Upper lobe of right lung (tissue), 1 donor: ENCODE results near the gene WNT2. TPM values are rescaled to one million over a fixed set of nuclear protein-coding genes. Genes with fewer than 3 reads are reported as not detected.

ENCODE experiments used
- ATAC-seq: fragments of 200-7000 bp; cut with Tn5 transposase; one replicate; pipeline ENCODE4 v1.9.1; 2020; ENCODE audit warnings: mild to moderate bottlenecking, moderate library complexity
- DNase-seq: peaks from one replicate; pipeline ENCODE4 v3.0.0-alpha.2; 2020
- H3K27ac ChIP-seq: fragments of 200-600 bp; one replicate; pipeline ENCODE4 v1.8.0; 2022
- H3K27me3 ChIP-seq: fragments of 200-600 bp; one replicate; pipeline ENCODE4 v1.8.0; 2022; ENCODE audit warnings: mild to moderate bottlenecking
- H3K36me3 ChIP-seq: fragments of 200-600 bp; one replicate; pipeline ENCODE4 v1.8.0; 2022
- H3K4me1 ChIP-seq: fragments of 200-600 bp; one replicate; pipeline ENCODE4 v1.8.0; 2022
- H3K4me3 ChIP-seq: fragments of 200-600 bp; one replicate; pipeline ENCODE4 v1.8.0; 2022; ENCODE audit warnings: mild to moderate bottlenecking
- H3K9me3 ChIP-seq: fragments of 200-600 bp; one replicate; pipeline ENCODE4 v1.8.0; 2022
- intact Hi-C: fragments of 100-400 bp; cut with DNase I; formaldehyde crosslinking; loops from one replicate; pipeline ENCODE4 v1.11.0; 2022
- total RNA-seq: library from RNA; stranded (reverse); fragmentation: NEBNext Ultra II Directional; extraction: Animal tissue kit (Norgen Biotek cat#: 25700); gene quantifications from one replicate; pipeline ENCODE4 v1.2.1, GENCODE V29; 2021
- TF ChIP-seq, protein P1 (sequence below): fragments of 200-600 bp; IDR thresholded peaks from one replicate; pipeline ENCODE4 v1.8.0; 2022; ENCODE audit warnings: antibody characterized with exemption
- donor health status: DM: no; HTN: yes; CAD: no; lungs with severe emphysema.

WNT2 gene
- total RNA-seq, 1 donor from 2014 or later: 12.9 TPM

DNA sequence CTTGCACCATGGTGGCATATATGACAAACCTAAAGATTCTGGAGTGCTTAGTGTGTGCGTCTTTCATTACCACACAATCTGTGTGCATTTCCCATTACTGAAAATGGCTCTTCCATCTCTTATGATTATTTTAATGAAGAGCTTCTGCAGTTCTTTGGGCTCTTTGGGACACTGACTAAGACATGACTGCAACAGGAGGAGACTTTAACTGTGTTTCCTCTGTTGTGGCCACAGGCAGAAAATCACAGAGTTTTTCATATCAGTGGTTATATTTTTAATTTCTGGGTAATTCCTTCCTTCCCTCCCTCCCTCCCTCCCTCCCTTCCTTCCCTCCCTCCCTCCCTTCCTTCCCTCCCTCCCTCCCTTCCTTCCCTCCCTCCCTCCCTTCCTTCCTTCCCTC, 58.1 kb downstream of the WNT2 start:
- intact Hi-C loops: no loop called here
- no peak overlapping the region for H3K27ac ChIP-seq
- TF ChIP-seq, protein P1, sequence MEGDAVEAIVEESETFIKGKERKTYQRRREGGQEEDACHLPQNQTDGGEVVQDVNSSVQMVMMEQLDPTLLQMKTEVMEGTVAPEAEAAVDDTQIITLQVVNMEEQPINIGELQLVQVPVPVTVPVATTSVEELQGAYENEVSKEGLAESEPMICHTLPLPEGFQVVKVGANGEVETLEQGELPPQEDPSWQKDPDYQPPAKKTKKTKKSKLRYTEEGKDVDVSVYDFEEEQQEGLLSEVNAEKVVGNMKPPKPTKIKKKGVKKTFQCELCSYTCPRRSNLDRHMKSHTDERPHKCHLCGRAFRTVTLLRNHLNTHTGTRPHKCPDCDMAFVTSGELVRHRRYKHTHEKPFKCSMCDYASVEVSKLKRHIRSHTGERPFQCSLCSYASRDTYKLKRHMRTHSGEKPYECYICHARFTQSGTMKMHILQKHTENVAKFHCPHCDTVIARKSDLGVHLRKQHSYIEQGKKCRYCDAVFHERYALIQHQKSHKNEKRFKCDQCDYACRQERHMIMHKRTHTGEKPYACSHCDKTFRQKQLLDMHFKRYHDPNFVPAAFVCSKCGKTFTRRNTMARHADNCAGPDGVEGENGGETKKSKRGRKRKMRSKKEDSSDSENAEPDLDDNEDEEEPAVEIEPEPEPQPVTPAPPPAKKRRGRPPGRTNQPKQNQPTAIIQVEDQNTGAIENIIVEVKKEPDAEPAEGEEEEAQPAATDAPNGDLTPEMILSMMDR: no peak
- no peaks in the 10 kb centered on the region for H3K27me3 ChIP-seq
- H3K36me3 ChIP-seq: no peaks in the 10 kb centered on the region
- ATAC-seq (no peak), DNase-seq (no peak)
- no peak overlapping the region for H3K4me3 ChIP-seq
- H3K4me1 ChIP-seq: no peaks in the 10 kb centered on the region
- H3K9me3 ChIP-seq: no peaks in the 10 kb centered on the region

- no peaks in the 10 kb centered on the region for H3K27me3 ChIP-seq
- H3K4me1 ChIP-seq: no peaks in the 10 kb centered on the region
- no peak overlapping the region for H3K27ac ChIP-seq
- no peaks in the 10 kb centered on the region for H3K36me3 ChIP-seq
- no peak for ATAC-seq
- DNase-seq: no peak
- H3K4me3 ChIP-seq: no peak overlapping the region
- TF ChIP-seq, protein P1: no peak
- H3K9me3 ChIP-seq: no peaks in the 10 kb centered on the region
- intact Hi-C loops: no loop called here
Measured at GRCh38 chr7:117262546-117262945, 60.3 kb downstream of the WNT2 start.

DNA sequence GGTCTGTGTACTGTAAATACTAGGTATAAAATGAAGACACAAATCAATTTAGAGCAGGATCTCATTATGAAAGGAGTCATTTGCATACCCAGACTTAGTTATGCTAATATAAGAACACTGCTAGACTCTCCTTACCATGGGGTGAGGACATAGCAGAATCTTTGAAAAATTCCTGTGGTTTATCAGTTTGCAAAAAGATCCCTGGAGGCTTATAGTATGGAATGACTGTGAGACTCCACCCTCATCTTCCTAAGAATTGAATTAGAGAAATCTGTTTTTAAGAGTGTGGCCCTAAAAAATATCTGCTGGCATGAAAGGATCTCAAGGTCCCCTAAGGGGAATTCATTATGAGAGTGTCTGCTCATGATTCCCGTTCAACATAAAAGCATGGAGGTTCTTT, 63.2 kb downstream of the WNT2 start:
- no peak overlapping the region for H3K27ac ChIP-seq
- H3K36me3 ChIP-seq: no peaks in the 10 kb centered on the region
- no peaks in the 10 kb centered on the region for H3K9me3 ChIP-seq
- ATAC-seq (no peak), DNase-seq (no peak)
- H3K4me3 ChIP-seq: no peak overlapping the region
- TF ChIP-seq, protein P1: no peak
- H3K4me1 ChIP-seq: no peaks in the 10 kb centered on the region
- intact Hi-C loops: no loop called here
- H3K27me3 ChIP-seq: no peaks in the 10 kb centered on the region

DNA sequence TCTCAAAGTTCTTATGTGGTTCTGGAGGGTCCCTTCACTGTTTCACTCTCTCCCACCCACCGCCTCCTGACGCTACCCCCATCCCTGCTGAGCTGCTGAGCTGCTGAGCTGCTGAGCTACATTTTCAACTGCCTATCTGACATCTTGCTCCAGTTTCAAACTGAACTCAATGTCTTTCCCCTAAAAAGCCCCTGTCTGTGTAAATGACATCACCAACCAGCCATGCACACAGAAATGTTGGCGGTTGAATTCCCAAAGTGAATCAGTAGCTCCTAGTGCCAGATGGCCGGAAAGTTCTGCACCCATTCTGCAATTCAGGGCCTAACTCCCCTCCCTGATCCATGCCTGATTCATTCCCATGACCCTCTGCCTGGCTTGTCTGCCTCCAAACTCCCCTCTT, 71.2 kb downstream of the WNT2 start:
- Histone ChIP-seq H3K4me3 (no peak overlapping the region), H3K27me3 (no peaks in the 10 kb centered on the region), H3K36me3 (no peaks in the 10 kb centered on the region), H3K4me1 (no peaks in the 10 kb centered on the region), H3K9me3 (no peaks in the 10 kb centered on the region), H3K27ac (no peak overlapping the region)
- DNase-seq: no peak
- ATAC-seq: no peak
- TF ChIP-seq, protein P1: no peak
- intact Hi-C loops: no loop called here

DNA sequence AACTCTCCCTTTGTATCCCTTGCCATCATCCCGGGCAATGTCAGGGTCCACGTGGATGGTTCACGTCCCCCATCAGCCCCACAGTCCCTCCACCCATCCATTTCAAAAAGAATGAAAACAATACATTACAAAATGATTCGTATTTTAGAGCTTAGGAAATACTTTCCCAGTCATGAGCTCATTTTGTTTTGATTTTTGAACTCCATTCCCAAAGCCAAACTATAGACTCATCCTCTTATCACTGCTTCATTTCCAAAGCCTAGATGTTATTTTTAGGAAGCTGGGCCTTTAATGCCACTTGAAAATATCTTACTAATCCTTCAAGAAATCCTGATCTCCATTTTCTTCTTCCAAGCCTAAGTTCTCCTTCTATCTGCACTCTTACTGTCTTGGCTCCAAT, 72.1 kb downstream of the WNT2 start:
- TF ChIP-seq, protein P1: no peak
- intact Hi-C loops: no loop called here
- no peaks in the 10 kb centered on the region for H3K9me3 ChIP-seq
- H3K27me3 ChIP-seq: no peaks in the 10 kb centered on the region
- H3K4me3 ChIP-seq: no peak overlapping the region
- H3K27ac ChIP-seq: no peak overlapping the region
- DNase-seq: no peak
- no peak for ATAC-seq
- no peaks in the 10 kb centered on the region for H3K4me1 ChIP-seq
- H3K36me3 ChIP-seq: no peaks in the 10 kb centered on the region

DNA sequence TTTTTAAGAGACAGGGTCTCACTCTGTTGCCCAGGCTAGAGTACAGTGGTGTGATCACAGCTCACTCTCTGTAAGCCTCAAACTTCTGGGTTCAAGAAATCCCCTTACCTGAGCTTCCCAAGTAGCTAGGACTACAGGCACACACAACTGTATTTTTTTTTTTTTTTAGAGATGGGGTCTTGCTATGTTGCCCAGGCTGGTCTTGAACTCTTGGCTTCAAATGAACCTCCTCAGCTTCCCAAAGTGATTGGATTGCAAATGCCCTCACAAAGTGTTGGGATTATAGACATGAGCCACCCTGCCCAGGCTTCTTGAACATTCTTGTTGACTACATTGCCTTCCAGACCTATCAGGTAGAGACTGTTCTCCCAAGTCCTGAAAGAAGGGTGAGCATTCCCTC, 72.6 kb downstream of the WNT2 start:
- Histone ChIP-seq H3K9me3 (no peaks in the 10 kb centered on the region), H3K36me3 (no peaks in the 10 kb centered on the region), H3K4me3 (no peak overlapping the region), H3K27ac (no peak overlapping the region), H3K4me1 (no peaks in the 10 kb centered on the region), H3K27me3 (no peaks in the 10 kb centered on the region)
- no peak for DNase-seq
- ATAC-seq: no peak
- TF ChIP-seq, protein P1: no peak
- intact Hi-C loops: no loop called here
